Neural cell (in vitro differentiated cells): Measurements from ENCODE around the gene NPAS3.

Source experiments
- CTCF ChIP-seq: fragments of 450-650 bp; IDR thresholded peaks from 2 replicates; pipeline ENCODE4 v1.5.1; 2014; ENCODE audit warnings: antibody characterized with exemption, mild to moderate bottlenecking, moderate library complexity; ENCODE audit not compliant: poor library complexity, severe bottlenecking
- RAD21 ChIP-seq: fragments of 450-650 bp; conservative IDR thresholded peaks from 2 replicates; pipeline ENCODE4 v1.6.1; 2014; ENCODE audit warnings: antibody characterized with exemption, mild to moderate bottlenecking, moderate library complexity
- TAF1 ChIP-seq: IDR thresholded peaks from 2 replicates; pipeline ENCODE4 v1.6.1; 2012; ENCODE audit warnings: low read depth

- TF ChIP-seq CTCF (no peak), TAF1 (no peak), RAD21 (no peak)
These were observed 260.0 kb downstream of the NPAS3 start for GRCh38 chr14:33198684-33199083.
